ENCODE data around the gene ZP4. TPM values are rescaled to one million over a fixed set of nuclear protein-coding genes. Genes with fewer than 3 reads are reported as not detected.

Gene ZP4
- total RNA-seq, 1 experiment from 2014 or later, result not detected

GRCh38 chr1:237868817-237869600 is 21.7 kb downstream of the ZP4 start:
- Histone ChIP-seq H3K79me2 (ENCODE audit: insufficient read depth, low read length) (no peaks in the 10 kb centered on the region), H2AK5ac (ENCODE audit: insufficient read length, low read length) (no peak overlapping the region), H3K23ac (ENCODE audit: insufficient read length, low read depth, low read length) (no peak overlapping the region), H3K4me2 (ENCODE audit: insufficient read depth, insufficient read length, low read length) (no peak overlapping the region), H3K9me3 (ENCODE audit: control insufficient read depth, low read depth, low read length) (no peaks in the 10 kb centered on the region), H3K18ac (ENCODE audit: insufficient read length, low read depth, low read length) (no peak overlapping the region), H4K8ac (replicated peaks; ENCODE audit: insufficient read length, low read depth, low read length) (no peak overlapping the region), H3K4ac (ENCODE audit: low read depth, low read length) (no peak overlapping the region), H4K5ac (ENCODE audit: insufficient read length, low read depth, low read length) (no peak overlapping the region), H2BK5ac (ENCODE audit: insufficient read length, low read length) (no peak overlapping the region), H4K91ac (ENCODE audit: insufficient read length, low read depth, low read length) (no peak overlapping the region), H3K23me2 (ENCODE audit: insufficient read length, low read depth, low read length, poor library complexity, severe bottlenecking) (no peaks in the 10 kb centered on the region), H2AFZ (ENCODE audit: low read length) (no peak overlapping the region), H2BK120ac (ENCODE audit: low read depth, low read length, poor library complexity, severe bottlenecking) (no peak overlapping the region), H2BK20ac (ENCODE audit: low read depth, low read length, poor library complexity, severe bottlenecking) (no peak overlapping the region), H3T11ph (ENCODE audit: low read length) (no peak overlapping the region), H3K27ac (ENCODE audit: insufficient read length, low read depth, low read length) (no peak overlapping the region), H2BK12ac (ENCODE audit: insufficient read length, low read depth, low read length) (no peak overlapping the region), H3K79me1 (ENCODE audit: insufficient read depth, low read depth, low read length, poor library complexity, severe bottlenecking) (no peaks in the 10 kb centered on the region), H3K4me1 (ENCODE audit: insufficient read depth, low read length) (peaks cover 7% of the 10 kb centered on the region), H3K56ac (ENCODE audit: insufficient read length, low read depth, low read length) (no peak overlapping the region), H4K20me1 (ENCODE audit: control insufficient read depth, insufficient read depth, insufficient read length) (no peaks in the 10 kb centered on the region), H2BK15ac (ENCODE audit: low read depth, low read length) (no peak overlapping the region), H3K27me3 (ENCODE audit: insufficient read depth, low read length) (no peaks in the 10 kb centered on the region), H3K9ac (ENCODE audit: extremely low read depth, insufficient read length, low read length) (no peak overlapping the region), H3K14ac (ENCODE audit: insufficient read depth, low read length) (no peak overlapping the region)
- no CpG with 5 or more reads among the region's 4 CpGs for WGBS (ENCODE audit: extremely low coverage, insufficient read length, low lambda C conversion rate)
- Mint-ChIP-seq H3K9me3 (no peaks in the 10 kb centered on the region; a peak in 1 of 5 replicates), H3K27me3 (ENCODE audit: low read depth) (peaks cover 8% of the 10 kb centered on the region), H3K36me3 (ENCODE audit: insufficient read depth in 1 of 3, low read depth in 3 of 3) (peaks cover 0 to 3% (median 2%) of the 10 kb centered on the region in 3 experiments; a peak in 1 of 7 replicates), H3K4me1 (peaks cover 30 to 36% of the 10 kb centered on the region in 2 experiments), H3K4me3 (no peak overlapping the region), H3K27ac (0 out of 7 replicates have a peak overlapping the region, but pooled peaks of 1 of the 3 experiments have one; percentile 5)
- no peak for DNase-seq
- TF ChIP-seq CTCF (conservative IDR thresholded peaks at IDR 0.05), result no peak

Measured in H9 (cell line).